ENCODE data around the gene OR10A5.

DNA sequence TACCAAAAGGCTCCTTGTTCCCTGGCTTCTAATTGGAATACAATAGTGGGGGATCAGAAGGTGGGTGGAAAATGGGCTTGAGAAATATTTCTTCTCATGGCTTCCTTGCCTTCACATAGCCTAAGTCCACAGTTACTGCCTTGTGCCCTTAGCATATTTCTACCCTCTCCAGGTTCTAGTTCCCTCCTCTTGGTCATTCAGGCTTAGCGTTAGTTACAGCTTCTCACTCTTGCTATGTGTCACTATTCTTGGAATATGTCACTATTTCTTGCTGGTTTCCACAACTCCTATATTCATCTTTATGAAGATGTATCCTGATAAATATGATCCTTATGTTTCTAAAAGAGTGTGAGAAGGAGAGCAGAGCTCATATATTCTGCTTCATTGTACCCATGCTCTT lies 44.4 kb downstream of the OR10A5 start:
- TF ChIP-seq, protein P1, sequence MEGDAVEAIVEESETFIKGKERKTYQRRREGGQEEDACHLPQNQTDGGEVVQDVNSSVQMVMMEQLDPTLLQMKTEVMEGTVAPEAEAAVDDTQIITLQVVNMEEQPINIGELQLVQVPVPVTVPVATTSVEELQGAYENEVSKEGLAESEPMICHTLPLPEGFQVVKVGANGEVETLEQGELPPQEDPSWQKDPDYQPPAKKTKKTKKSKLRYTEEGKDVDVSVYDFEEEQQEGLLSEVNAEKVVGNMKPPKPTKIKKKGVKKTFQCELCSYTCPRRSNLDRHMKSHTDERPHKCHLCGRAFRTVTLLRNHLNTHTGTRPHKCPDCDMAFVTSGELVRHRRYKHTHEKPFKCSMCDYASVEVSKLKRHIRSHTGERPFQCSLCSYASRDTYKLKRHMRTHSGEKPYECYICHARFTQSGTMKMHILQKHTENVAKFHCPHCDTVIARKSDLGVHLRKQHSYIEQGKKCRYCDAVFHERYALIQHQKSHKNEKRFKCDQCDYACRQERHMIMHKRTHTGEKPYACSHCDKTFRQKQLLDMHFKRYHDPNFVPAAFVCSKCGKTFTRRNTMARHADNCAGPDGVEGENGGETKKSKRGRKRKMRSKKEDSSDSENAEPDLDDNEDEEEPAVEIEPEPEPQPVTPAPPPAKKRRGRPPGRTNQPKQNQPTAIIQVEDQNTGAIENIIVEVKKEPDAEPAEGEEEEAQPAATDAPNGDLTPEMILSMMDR (IDR thresholded peaks at IDR 0.05), result no peak
- no peak for TF ChIP-seq POLR2A (IDR thresholded peaks at IDR 0.05)
- no peak for TF ChIP-seq POLR2AphosphoS5 (IDR thresholded peaks at IDR 0.05)
- no peak for TF ChIP-seq EP300 (IDR thresholded peaks at IDR 0.05)
